T-helper 1 cell treated with Interleukin-12 subunit alpha and Interleukin-12 subunit beta and Interleukin-4 antibody, amounts not matched to agents 30 ng/mL and 1 ng/mL, for 36 hours (primary cell): Measurements from ENCODE around the gene FLT3. TPM values are rescaled to one million over a fixed set of nuclear protein-coding genes. Genes with fewer than 3 reads are reported as not detected.

Source experiments
- intact Hi-C: fragments of 100-400 bp; cut with micrococcal nuclease; formaldehyde crosslinking; loops from one replicate; pipeline ENCODE4 v1.15.1; 2024
- total RNA-seq: library from RNA; stranded (reverse); gene quantifications from 2 replicates; pipeline ENCODE4 v1.2.3, GENCODE V29; 2022

FLT3 gene
- total RNA-seq, 1 donor from 2014 or later, result not detected

- intact Hi-C loops, result no loop called here
Measured at GRCh38 chr13:27963491-27963890, 136.9 kb downstream of the FLT3 start.

- intact Hi-C loops, result no loop called here
Measured at GRCh38 chr13:27962982-27963381, 137.4 kb downstream of the FLT3 start.

GRCh38 chr13:27962128-27962841 is 138.1 kb downstream of the FLT3 start:
- intact Hi-C loops, result no loop called here

- intact Hi-C loops, result no loop called here
Measured at GRCh38 chr13:27961227-27962085, 138.9 kb downstream of the FLT3 start.

- intact Hi-C loops, result no loop called here
Measured at GRCh38 chr13:27960362-27961226, 139.8 kb downstream of the FLT3 start.

- intact Hi-C loops, result no loop called here
Measured at GRCh38 chr13:27959976-27960361, 140.4 kb downstream of the FLT3 start.

- intact Hi-C loops, result no loop called here
Measured at GRCh38 chr13:27956576-27957300, 143.6 kb downstream of the FLT3 start.

- intact Hi-C loops, result loop anchor here (1.0 to 2.0 kb wide), 2 partner anchors 28 to 36 kb away; partner anchors contain the start of gene PDX1
Measured at GRCh38 chr13:27955014-27955591, 145.3 kb downstream of the FLT3 start.

- intact Hi-C loops, result loop anchor here (1.0 to 5.0 kb wide), 3 partner anchors 28 to 592 kb away; no protein-coding TSS in a partner anchor
Measured at GRCh38 chr13:27954406-27954851, 145.9 kb downstream of the FLT3 start.

GRCh38 chr13:27953676-27954405 is 146.5 kb downstream of the FLT3 start:
- intact Hi-C loops, result loop anchor here (1.0 to 5.0 kb wide), 4 partner anchors 27 to 592 kb away; no protein-coding TSS in a partner anchor

Other genes starting within 250 kb of the FLT3 start
- gene PDX1, start 180.6 kb downstream of the FLT3 start, total RNA-seq, result not detected in 2 replicates
- gene CDX2, start 131.3 kb downstream of the FLT3 start, total RNA-seq, result not detected in 2 replicates
- gene URAD, start 111.9 kb downstream of the FLT3 start, total RNA-seq, result not detected in 2 replicates
- gene PAN3, start 38.0 kb upstream of the FLT3 start, total RNA-seq, result 40.1 and 40.8 TPM in 2 replicates